Stimulated activated CD8-positive, alpha-beta memory T cell treated with anti-CD3 and anti-CD28 coated beads, Interleukin-15, amount 100 ng/mL, for 24 hours (primary cell): ENCODE measurements around the gene TCF7L2.

Experiments used
- DNase-seq: peaks from one replicate; pipeline ENCODE4 v3.0.0-alpha.2; 2020; ENCODE audit warnings: low read depth

Gene TCF7L2

DNA sequence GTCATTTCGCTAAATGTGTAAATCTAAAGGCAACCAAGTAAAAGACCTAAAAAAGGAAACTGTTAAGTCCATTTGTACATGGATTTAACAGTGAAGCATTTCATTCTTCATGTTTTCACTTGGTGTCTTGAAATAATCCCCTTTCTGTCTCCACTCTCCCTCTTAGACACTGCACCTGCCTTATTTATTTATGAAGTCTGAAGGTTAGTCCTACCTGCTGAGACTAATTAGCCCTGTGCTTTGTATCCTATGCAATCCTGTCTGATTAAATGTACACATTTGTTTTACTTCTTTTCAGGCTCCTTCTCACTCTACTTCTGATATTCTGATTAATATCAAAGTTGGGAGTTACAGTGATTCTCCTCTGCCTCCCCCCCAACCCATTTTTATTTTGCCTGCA lies 1.9 kb upstream of the TCF7L2 start:
- DNase-seq = no peak

DNA sequence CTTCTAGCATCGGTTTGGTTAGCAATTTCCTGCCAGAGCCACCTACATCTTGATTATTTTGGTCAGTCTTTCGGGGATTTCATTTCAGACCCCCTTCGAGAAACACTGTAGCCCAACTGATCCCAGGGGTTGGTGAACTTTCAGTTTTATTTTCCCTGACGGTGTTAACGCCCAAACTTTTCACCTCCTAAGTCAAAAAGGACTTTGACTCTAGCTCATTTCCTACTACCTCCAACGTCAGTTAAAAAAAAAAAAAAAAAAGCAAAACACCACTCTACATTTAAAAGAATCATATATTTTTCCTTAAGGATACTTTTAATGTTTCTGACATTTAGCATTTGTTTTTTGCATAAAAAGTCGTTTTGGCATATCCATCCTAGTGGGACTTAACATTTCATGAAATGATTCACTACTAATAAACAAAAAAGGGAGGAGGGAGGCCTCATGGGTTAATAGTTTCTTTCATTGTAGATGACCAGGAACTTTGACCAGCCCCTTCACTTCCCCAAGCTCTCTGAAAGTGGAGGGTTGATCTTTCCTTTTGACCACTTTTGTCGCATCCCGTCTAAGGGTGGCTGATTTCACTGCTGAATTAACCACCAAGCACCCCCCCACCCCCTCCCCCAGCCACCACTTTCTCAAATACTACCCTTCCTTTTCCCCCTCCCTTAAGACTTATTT lies 764 bp upstream of the TCF7L2 start:
- no peak for DNase-seq

DNA sequence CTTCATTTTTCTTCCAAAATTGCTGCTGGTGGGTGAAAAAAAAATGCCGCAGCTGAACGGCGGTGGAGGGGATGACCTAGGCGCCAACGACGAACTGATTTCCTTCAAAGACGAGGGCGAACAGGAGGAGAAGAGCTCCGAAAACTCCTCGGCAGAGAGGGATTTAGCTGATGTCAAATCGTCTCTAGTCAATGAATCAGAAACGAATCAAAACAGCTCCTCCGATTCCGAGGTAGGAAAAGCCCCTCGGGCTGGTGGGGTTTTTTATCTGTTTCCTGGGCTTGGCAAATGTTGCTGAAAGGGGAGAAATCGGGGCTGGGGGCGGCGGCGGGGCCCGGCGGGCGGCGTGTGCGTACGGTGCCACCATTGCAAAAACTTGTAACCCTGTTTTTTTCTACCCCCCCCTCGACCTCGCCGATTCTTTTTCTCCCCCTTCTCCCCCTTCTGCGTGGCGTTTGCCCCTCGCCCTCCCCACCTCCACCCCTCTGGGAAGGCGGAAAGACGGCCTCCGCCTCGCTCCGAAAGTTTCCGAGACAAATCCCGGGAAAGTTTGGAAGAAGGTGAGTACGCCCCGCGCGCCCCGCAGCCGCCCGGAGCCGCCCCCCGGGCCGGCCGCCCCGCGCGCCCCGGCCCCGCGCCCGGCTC lies 789 bp downstream of the TCF7L2 start:
- DNase-seq = no peak

DNA sequence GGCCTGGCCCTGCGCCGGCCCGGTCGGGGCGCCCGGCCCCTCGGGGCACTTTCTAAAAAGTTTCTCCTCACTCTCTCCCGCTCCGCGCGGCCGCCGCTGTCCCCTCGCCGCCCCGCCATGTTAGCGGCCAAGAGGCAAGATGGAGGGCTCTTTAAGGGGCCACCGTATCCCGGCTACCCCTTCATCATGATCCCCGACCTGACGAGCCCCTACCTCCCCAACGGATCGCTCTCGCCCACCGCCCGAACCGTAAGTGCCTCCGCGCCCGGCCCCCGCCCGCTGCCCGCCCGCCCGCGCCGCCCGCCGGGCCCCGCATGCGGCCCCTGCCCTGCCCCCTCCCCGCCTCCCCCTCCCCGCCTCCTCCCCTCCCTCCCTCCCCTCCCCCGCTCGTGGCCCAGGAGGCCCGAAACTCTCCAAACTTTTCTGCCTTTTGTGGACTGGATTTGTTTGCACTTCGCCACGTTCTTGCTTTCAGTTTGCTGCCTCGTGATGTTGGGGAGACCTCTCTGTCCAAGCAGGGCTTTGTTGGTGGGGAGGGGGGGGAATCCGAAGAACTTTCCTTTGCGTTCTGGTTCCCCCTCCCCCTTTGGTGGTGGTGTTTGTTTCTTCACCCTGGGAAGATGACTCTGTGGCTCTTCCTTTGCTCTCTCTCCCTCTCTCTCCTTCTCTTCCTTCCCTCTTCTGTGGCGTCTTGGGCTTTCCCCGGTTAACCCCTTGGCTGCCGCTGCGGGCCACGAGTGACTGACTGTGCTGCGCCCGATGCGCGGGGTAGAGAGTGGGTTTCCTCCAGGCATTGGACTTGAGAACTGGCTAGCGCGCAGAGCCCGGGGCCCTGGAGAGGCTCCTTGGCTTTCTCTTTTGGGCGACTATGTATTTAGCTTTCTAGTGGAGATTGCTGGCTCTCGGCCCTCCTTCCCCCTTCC lies 1.6 kb downstream of the TCF7L2 start:
- DNase-seq = no peak

DNA sequence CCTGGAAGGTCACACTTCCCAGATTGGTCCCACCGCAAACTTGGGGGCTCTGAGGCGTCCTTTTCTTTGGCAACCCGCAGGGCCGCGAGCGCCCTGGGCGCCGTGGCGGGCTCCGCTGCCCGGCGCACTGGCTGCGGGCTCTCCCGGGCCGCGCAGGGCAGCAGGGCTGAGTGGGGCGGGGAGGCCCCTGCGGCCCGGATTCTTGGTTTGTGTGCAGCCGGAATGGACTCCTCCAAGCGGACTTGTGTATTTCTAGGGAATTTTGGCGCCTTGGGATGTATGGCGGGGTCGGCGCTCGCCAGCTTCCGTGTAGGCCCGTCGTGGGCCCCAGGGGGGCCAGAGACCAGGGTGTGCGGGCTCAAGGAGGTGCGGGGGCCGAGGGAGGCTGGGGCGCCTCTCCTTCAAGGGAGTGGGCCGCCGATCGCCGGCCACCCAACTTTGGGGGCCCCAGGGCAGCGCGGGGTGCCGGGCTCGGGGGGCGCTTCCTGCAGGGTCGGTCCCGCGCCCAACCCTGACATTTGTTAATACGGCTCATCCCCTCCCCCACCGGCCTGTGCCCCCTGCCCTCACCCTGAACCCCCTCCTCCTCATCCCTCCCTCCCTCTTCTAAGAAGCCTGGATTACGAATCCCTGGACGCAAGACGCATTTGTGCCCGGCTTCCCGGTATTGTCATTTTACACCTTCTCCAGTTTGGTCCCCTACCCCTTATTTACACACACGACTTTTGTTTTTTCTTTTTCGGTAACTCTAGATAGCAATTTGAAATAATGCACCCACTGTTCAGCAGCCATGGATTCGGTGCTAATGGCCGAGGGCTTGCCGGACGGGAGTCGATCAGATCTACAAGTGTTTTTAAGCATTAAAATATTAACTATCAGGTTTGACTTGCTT lies 2.5 kb downstream of the TCF7L2 start:
- DNase-seq = no peak

DNA sequence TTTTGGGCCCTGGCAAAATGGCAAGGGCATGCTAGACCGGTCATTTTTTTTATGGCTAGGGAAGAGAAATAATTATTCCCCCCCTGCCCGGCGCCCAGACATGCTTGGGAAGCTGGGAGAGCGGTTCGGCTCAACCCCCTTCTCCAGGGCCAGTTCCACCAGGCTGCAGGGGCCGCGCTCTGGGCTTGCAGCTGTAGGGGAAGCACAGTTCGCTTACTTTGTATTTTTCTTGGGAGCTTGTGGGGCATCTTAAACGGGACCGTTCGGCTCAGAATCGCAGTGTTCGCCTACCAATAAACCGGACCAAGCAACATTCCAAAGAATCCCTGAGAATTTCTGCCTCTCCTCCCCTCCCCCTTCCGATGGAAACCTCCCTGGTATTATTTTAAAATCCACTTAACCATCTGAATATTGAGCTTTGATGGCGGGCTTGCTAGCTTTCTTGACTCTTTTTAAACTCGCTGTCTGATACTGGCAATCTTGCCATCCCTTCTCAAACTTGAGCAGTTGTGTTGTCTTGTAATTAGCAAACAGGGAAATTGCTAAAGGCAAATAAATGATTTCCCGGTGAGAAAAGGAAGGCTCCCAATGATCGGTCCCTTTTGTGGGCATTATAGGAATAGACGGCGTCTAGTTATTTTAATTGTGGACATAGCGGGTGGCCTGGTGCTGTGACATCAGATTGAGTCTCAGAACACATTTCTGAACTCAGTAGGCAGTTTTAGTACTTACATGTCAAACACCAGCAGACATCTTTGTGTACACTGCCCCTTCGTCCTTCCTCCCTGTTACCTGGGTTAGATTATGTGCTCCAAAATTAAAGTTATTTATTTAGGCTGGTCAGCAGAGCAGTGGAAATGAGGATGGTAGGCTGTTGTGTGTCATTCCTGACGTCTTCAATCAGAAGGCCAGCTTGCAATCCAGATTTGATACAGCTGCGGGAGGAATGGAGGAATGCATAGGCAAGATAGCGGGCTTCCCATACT lies 3.4 kb downstream of the TCF7L2 start:
- no peak for DNase-seq

DNA sequence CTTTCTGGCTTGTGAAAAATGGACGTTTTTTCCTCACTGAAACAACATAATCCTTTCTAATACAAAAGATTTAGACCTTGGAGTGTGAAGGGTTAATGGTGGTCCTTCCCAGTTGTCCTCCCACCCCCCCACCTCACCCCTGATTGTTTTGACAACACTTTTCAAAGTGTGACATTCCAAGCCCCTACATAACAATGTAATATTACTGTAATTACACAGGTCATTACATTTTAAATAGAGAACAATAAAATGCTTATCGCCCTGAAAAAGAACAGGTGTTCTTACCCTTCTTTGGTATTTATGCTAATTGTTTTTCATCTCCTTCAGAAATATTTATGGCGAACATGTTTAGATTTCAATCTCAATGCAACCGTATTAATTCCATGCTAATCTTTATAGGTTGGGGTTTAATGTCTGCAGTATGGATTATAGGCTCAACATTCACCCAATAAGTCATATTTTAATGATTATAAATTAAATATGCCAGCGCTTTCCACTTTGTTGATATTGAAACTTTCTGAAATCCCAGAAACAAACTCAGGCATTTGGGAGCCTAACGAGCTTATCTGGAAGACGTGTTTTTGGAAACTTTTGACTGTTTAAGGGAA lies 5.0 kb downstream of the TCF7L2 start:
- no peak for DNase-seq

DNA sequence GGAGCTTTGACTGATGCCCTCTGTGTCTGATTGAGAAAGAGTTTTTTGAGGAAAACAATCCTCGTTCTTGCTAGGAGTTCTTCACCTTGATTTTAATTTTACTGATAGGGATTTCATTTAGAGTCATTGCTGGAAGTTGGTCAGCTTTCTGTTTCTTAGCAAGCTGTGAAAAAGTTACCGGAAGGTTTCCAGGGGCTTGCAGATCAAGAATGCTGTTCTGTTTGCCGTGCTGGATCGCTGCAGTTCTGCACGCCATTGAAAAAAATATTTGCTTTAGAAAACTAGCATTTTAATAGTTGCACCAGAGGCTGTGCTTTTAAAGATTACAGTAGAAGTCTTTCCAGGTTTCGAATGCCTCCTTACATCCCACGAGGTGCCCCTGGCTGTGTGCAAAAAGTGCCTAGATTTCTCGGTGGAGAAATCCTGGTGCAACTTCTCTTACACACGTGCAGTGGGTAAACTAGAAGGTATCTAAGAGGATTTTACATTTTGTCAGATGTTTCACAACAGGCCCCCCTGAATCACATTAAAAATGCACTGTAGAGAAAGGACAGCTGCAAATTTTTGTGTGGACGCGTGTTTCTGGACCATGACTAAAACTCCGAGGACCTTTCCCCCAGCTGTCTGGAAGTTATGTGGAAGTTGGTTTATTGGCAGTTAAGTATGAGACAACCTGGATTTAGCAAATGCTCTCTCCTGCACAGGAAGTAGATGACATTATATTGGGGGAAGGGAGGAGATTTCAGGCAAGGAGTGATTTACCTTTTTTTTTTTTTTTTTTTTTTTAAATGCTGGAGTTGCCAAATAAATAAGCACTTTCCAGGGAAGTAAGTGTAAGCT lies 5.8 kb downstream of the TCF7L2 start:
- no peak for DNase-seq

DNA sequence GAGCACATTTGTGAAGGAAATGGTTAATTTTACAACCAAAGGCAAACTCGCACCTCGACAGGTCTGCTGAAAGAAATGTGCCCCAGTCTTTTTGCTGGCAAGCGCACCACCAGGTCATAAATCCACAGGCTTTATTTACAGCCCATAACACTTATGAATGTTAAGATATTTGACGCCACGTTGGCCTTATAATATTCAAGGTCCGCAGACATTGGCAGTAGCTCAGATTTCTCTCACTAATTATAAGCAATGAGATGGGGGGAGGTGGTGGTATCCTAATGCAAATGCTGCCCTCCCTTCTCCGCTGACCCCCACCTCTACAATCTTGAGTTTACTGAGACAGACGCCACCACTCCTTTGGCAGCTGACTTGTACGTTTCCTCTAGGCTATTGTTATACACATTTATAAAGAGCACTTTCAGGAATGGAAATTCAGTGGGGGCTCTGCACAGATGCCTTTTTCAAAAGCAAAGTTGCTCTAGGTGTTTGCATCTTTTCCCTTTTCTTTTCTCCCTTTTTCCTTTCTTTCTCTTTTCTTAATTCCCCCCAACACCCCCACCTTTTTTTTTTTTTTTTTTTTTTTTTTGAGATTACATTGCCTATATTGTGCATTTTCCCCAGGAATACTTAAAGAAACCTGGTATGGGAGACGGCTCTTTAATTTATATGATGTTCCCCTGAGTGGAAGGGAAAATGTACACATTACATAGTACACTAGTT lies 6.7 kb downstream of the TCF7L2 start:
- DNase-seq = no peak

DNA sequence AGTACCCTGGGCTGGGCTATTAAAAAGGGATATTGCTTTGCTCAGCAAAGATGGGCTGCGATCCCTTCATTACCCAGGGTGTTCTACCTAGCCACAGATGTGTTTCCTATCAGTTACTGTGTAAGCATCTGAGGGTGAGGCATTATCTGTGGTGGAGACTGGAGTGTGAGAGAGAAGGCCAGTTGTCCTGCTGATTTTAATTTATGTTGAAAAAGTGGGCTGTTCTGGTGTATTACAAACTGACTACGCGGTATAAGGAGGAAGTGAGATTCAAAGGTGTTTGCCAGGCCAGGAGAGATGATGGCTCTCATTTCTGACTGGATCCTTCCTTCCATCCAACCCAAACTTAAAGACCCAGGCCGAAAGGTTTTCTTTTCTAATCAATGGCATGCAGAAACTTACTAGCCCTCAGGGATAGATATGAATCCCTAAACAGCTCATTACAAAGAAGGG lies 7.6 kb downstream of the TCF7L2 start:
- no peak for DNase-seq

DNA sequence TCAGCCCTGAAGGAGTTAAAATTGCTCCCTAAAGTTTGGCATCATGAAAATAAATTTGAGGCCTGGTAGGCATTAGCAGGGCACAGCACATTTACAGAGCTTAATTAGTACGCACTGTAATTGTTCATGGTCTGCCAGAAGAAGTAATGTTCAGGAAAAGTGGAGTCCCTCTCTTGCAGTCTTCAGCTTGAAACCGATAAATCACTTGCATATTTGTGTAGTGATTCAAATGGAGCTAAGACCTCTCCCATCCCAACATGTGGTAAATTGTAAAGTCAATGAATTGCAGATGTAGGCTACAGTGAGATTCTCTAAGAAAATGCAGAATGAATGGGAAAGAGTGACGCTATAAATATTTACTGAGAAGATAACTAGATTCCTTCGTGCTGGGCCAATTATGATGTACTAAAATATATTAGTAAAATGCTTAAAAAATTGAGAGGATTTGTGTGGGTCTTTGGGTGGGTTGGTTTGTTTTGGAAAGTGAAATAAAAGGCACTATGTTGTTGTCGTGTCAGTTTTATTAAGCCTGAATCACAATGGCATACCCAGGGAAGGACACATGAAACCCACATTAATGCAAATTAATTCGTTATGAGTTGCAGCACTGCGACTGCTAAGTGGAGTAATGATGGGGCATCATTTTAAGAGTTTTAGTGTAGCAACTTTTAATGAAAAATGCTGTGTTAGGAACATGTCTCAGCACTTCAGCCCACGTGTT lies 8.4 kb downstream of the TCF7L2 start:
- no peak for DNase-seq

DNA sequence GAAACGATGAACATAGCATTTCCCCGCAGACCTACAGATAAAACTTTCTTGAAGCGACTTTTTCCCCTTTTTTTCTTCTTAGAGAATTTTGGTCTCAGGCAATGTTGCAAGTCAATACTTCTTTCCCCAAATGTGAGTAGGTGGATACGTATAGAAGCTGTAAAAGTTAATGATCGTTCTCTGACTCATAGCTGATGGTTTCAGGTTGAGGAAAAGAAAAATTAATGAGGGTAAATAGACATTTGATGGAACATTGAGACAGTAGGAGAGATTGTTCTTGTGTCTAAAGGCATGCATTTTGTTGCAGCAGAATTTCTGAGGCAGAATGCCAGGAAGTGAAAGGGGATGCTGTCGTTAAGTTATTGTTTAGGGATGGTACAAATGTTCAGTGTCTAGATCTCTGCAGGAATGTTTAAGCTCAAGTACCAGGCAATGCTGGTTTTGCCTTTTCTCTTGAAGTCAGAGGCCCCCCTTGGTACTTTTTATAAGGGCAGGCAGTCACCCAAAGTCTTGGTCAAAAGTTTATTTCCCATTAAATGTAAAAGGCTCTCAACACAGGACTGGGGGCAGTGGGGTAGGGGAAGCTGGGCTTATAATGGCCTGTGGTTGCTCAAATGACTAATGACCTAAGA lies 9.3 kb downstream of the TCF7L2 start:
- no peak for DNase-seq

DNA sequence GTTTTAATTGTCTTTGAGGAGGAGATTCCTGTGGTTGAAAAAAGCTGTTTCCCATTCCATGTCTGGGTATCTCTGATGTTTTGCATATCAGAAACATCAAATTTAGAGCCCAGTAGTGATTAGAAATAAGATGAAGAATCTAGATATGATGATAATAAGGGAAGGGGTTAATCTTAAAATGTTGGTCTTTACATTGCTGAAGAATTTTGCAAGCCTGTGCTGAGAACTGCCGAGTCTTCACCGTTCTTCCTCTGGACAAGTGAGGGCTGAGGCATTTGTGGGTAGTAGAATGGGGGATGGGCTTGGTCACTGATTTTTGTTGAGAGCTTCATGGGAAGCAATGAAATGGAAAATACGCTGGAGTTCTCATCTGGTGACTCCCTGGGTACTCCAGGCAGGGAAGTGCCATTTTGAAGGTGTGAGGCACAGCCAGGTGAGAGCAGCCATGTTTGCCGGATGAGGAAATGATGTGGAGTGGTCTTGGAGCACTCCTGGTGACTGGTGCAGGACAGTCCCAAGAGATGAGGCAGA lies 10.2 kb downstream of the TCF7L2 start:
- no peak for DNase-seq

DNA sequence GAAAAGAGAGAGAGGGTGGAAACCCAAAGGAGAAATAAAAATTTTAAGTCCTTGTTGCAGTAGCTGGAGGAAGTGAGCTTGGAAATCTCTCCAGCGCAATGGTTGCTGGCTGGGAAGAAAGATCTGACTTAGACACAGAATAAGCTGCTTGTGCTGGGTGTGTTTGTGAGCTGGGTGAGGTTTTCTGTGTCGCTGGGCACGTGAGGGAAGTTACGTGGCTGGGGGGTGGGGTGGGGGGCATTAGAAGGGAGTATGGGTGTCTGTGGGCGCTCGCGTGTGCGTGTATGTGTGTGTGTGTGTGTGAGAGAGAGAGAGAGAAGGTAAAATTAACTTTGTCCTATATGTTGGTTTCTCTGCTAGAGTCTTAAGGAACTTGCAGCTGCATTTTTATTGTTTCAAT lies 11.6 kb downstream of the TCF7L2 start:
- no peak for DNase-seq

DNA sequence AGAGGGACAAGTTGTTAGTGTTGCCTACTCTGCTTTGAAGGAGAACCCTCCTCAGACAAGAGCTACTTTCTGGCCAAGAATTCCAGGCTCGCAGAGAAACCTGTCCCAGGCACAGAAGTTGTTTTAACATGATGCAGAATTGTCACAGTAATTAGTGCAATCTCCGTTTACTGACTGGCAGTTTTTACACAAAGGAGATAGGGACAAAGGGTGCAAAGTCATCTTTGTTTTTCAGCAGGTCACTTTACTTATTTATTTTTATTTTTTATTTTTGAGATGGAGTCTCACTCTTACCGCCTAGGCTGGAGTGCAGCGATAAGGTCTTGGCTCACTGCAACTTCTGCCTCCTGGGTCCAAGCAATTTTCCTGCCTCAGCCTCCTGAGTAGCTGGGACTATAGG lies 12.3 kb downstream of the TCF7L2 start:
- DNase-seq = no peak

DNA sequence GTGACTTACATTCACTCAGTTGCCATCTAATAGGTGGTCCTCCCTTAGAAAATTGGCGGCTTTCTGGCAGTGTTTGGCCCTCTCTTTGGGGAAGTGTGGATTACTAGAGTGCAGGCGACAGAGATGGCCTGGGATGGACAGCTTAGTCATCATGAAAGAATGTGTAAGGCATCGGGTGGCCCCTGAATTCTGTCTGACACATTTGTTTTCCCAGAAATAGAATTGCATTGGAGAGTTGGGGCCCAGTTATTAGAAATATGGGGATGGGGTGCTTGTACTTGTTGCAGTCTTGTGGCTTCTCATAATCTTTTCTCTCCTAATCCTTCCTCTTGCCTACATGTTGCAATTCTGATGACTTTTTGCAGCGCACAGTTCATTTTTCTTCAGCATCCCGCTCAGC lies 13.8 kb downstream of the TCF7L2 start:
- no peak for DNase-seq

DNA sequence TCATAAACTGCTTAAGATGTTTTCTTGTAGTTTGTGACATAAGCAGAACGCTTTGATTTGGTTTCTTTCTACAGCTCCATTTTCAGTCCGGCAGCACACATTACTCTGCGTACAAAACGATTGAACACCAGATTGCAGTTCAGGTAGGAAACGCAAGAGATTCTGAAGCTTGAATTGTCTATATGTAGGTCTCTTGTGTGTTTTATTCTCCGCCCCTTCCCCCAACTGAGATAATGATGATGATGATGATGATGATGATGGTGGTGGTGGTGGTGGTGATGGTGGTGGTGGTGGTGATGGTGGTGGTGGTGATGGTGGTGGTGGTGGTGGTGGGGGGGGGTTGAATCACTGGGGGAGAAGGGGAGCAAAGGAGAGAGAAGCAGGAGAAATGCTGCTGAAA lies 14.4 kb downstream of the TCF7L2 start:
- DNase-seq = no peak
